Dedifferentiated amniotic fluid mesenchymal stem cell (primary cell): ENCODE results near the gene SLC4A2.

ENCODE experiments used
- DNase-seq: peaks from one replicate; pipeline ENCODE4 v3.0.0-alpha.2; 2016; ENCODE audit errors: extremely low spot score

The SLC4A2 gene

GRCh38 chr7:151115121-151115835 is 55.9 kb downstream of the SLC4A2 start:
- peak; percentile 14 for DNase-seq

- DNase-seq = no peak
Observed at GRCh38 chr7:151115836-151116418, 56.5 kb downstream of the SLC4A2 start.

GRCh38 chr7:151116603-151117440 is 57.4 kb downstream of the SLC4A2 start:
- no peak for DNase-seq

GRCh38 chr7:151117565-151117964 is 58.2 kb downstream of the SLC4A2 start:
- no peak for DNase-seq

GRCh38 chr7:151118108-151119054 is 59.0 kb downstream of the SLC4A2 start:
- DNase-seq = no peak

GRCh38 chr7:151119055-151119415 is 59.6 kb downstream of the SLC4A2 start:
- DNase-seq = no peak

GRCh38 chr7:151119902-151120301 is 60.5 kb downstream of the SLC4A2 start:
- DNase-seq = no peak

- DNase-seq = no peak
Observed at GRCh38 chr7:151120896-151121295, 61.5 kb downstream of the SLC4A2 start.

- no peak for DNase-seq
Observed at GRCh38 chr7:151121380-151122170, 62.2 kb downstream of the SLC4A2 start.

GRCh38 chr7:151122276-151122675 is 62.9 kb downstream of the SLC4A2 start:
- DNase-seq = no peak

GRCh38 chr7:151122796-151123157 is 63.4 kb downstream of the SLC4A2 start:
- no peak for DNase-seq

- no peak for DNase-seq
Observed at GRCh38 chr7:151123158-151123821, 63.9 kb downstream of the SLC4A2 start.

- DNase-seq = peak; percentile 64
Observed at GRCh38 chr7:151123822-151124464, 64.6 kb downstream of the SLC4A2 start.

- DNase-seq = no peak
Observed at GRCh38 chr7:151124481-151124880, 65.1 kb downstream of the SLC4A2 start.

- DNase-seq = no peak
Observed at GRCh38 chr7:151124899-151125399, 65.6 kb downstream of the SLC4A2 start.

- DNase-seq = no peak
Observed at GRCh38 chr7:151125470-151125845, 66.1 kb downstream of the SLC4A2 start.

GRCh38 chr7:151125846-151126481 is 66.6 kb downstream of the SLC4A2 start:
- no peak for DNase-seq
